ENCODE data around the gene MNAT1.
"Not testable (repeated sequence)": the region's sequence is repeated elsewhere in the genome, so short reads cannot be mapped to it uniquely, and the experiment has no call there.

MNAT1 gene

DNA sequence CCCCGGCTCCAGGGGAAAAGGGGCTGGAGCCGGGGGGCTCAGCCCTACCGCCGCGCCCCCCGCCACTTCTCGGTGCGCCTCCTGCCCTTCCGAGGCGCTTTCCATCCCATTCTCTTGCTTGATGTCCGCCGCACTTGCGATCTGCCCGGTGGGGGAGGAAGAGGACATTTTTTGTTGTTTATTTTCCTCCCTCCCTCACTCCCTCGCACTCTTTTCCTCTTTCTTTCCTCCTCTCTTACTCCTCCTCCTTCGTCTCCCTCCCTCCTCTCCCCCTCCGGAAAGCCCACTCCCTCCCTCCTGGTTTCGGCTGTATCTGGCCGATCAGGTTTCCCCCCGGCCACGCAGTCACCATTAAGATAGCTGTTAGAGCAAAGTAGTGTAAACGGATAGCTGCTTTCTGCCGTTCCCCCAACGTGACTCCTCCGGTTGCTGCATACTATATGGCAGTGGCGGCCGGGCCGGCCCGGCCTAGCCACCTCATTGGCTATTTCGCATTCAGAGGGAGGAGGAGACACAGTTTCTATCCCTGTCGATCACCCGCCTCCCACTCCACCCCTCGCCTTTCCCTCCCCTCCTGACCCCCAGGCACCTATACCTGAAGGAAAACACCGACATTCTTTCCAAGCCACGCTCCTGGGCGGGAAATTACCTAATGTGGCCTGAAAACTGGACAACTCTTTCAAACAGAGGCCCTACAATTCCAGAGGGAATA lies 10.5 kb upstream of the MNAT1 start, which contains the start of gene SIX4:
SIX4 (minus strand) TSS at position 445 of the 712 bp plus-strand sequence; CDS start at position 168, 277 bp downstream.
- H3K4me3 ChIP-seq (ENCODE audit: low read length, poor library complexity, severe bottlenecking): peak within 1 kb of the TSS; percentile 83

DNA sequence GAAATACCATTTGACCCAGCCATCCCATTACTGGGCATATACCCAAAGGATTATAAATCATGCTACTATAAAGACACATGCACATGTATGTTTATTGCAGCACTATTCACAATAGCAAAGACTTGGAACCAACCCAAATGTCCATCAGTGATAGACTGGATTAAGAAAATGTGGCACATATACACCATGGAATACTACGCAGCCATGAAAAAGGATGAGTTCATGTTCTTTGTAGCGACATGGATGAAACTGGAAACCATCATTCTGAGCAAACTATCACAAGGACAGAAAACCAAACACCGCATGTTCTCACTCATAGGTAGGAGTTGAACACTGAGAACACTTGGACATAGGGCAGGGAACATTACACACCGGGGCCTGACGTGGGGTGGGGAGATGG lies 3.3 kb upstream of the MNAT1 start:
- not testable (repeated sequence) for H3K9me2 ChIP-seq (replicated peaks; ENCODE audit: low read depth, low read length); H3K4me3 ChIP-seq (ENCODE audit: low read length, poor library complexity, severe bottlenecking); H4K20me1 ChIP-seq (ENCODE audit: insufficient read depth, low read length, poor library complexity, severe bottlenecking); H3K9ac ChIP-seq (ENCODE audit: low read depth, low read length, poor library complexity, severe bottlenecking); H3K4me2 ChIP-seq (ENCODE audit: low read depth, low read length, poor library complexity, severe bottlenecking); H3K9me3 ChIP-seq (ENCODE audit: insufficient read depth, low read depth, low read length); H2AFZ ChIP-seq (ENCODE audit: low read length); H3F3A ChIP-seq (ENCODE audit: low read depth); H3K36me3 ChIP-seq (ENCODE audit: insufficient read depth, low read length); H3K27me3 ChIP-seq (ENCODE audit: insufficient read depth, low read length, poor library complexity, severe bottlenecking)
- peaks cover 17% of the 10 kb centered on the region for H3K79me2 ChIP-seq (ENCODE audit: insufficient read depth, low read length)
- peaks cover 11% of the 10 kb centered on the region for H3K4me1 ChIP-seq (ENCODE audit: insufficient read depth, low read length, poor library complexity, severe bottlenecking)

More for the DNA sequence above, 10.5 kb upstream of the MNAT1 start, which contains the start of gene SIX4:
- no peaks in the 10 kb centered on the region for H3F3A ChIP-seq (ENCODE audit: low read depth)
- H3K4me1 ChIP-seq (ENCODE audit: insufficient read depth, low read length, poor library complexity, severe bottlenecking): peaks cover 8% of the 10 kb centered on the region
- H3K36me3 ChIP-seq (ENCODE audit: insufficient read depth, low read length): no peaks in the 10 kb centered on the region; the same call in 1 of the 2 replicates
- no peaks in the 10 kb centered on the region for H3K9me2 ChIP-seq (replicated peaks; ENCODE audit: low read depth, low read length)
- H3K27me3 ChIP-seq (ENCODE audit: insufficient read depth, low read length, poor library complexity, severe bottlenecking): no peaks in the 10 kb centered on the region
- H3K9me3 ChIP-seq (ENCODE audit: insufficient read depth, low read depth, low read length): no peaks in the 10 kb centered on the region
- peaks cover 6% of the 10 kb centered on the region for H4K20me1 ChIP-seq (ENCODE audit: insufficient read depth, low read length, poor library complexity, severe bottlenecking)
- H3K9ac ChIP-seq (ENCODE audit: low read depth, low read length, poor library complexity, severe bottlenecking): peak within 1 kb of the TSS; percentile 84
- H3K4me2 ChIP-seq (ENCODE audit: low read depth, low read length, poor library complexity, severe bottlenecking): peak within 1 kb of the TSS; percentile 72
- H2AFZ ChIP-seq (ENCODE audit: low read length): peak within 1 kb of the TSS; percentile 63
- peaks cover 53% of the 10 kb centered on the region for H3K79me2 ChIP-seq (ENCODE audit: insufficient read depth, low read length)
- TF ChIP-seq, protein P1, sequence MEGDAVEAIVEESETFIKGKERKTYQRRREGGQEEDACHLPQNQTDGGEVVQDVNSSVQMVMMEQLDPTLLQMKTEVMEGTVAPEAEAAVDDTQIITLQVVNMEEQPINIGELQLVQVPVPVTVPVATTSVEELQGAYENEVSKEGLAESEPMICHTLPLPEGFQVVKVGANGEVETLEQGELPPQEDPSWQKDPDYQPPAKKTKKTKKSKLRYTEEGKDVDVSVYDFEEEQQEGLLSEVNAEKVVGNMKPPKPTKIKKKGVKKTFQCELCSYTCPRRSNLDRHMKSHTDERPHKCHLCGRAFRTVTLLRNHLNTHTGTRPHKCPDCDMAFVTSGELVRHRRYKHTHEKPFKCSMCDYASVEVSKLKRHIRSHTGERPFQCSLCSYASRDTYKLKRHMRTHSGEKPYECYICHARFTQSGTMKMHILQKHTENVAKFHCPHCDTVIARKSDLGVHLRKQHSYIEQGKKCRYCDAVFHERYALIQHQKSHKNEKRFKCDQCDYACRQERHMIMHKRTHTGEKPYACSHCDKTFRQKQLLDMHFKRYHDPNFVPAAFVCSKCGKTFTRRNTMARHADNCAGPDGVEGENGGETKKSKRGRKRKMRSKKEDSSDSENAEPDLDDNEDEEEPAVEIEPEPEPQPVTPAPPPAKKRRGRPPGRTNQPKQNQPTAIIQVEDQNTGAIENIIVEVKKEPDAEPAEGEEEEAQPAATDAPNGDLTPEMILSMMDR (conservative IDR thresholded peaks at IDR 0.05; ENCODE audit: low read length): no peak
- no peak for TF ChIP-seq EZH2phosphoT487 (IDR thresholded peaks at IDR 0.05; ENCODE audit: borderline replicate concordance)

GRCh38 chr14:60732840-60733483 lies 1.6 kb upstream of the MNAT1 start:
- Histone ChIP-seq H3K79me2 (ENCODE audit: insufficient read depth, low read length) (peaks cover 34% of the 10 kb centered on the region), H3K4me1 (ENCODE audit: insufficient read depth, low read length, poor library complexity, severe bottlenecking) (peaks cover 13% of the 10 kb centered on the region), H3K9ac (ENCODE audit: low read depth, low read length, poor library complexity, severe bottlenecking) (no peak overlapping the region), H3K36me3 (ENCODE audit: insufficient read depth, low read length) (no peaks in the 10 kb centered on the region), H3K9me3 (ENCODE audit: insufficient read depth, low read depth, low read length) (no peaks in the 10 kb centered on the region), H3K4me2 (ENCODE audit: low read depth, low read length, poor library complexity, severe bottlenecking) (no peak overlapping the region), H2AFZ (ENCODE audit: low read length) (peak overlapping the region; percentile 95; the same call in 1 of the 2 replicates), H3F3A (ENCODE audit: low read depth) (no peaks in the 10 kb centered on the region), H4K20me1 (ENCODE audit: insufficient read depth, low read length, poor library complexity, severe bottlenecking) (peaks cover 22% of the 10 kb centered on the region), H3K27me3 (ENCODE audit: insufficient read depth, low read length, poor library complexity, severe bottlenecking) (no peaks in the 10 kb centered on the region), H3K4me3 (ENCODE audit: low read length, poor library complexity, severe bottlenecking) (no peak overlapping the region), H3K9me2 (replicated peaks; ENCODE audit: low read depth, low read length) (no peaks in the 10 kb centered on the region)
- TF ChIP-seq, protein P1 (conservative IDR thresholded peaks at IDR 0.05; ENCODE audit: low read length): no peak
- TF ChIP-seq EZH2phosphoT487 (IDR thresholded peaks at IDR 0.05; ENCODE audit: borderline replicate concordance): no peak
